ENCODE data around the gene RNF212. TPM values are rescaled to one million over a fixed set of nuclear protein-coding genes. Genes with fewer than 3 reads are reported as not detected.

The RNF212 gene
- total and polyA plus RNA-seq, 2 experiments from 2014 or later, result 2.5 to 6.0 TPM

GRCh38 chr4:1028574-1029220 is 84.7 kb downstream of the RNF212 start:
- Histone ChIP-seq H3K4me3 (no peak overlapping the region), H3K9me2 (ENCODE audit: insufficient read depth) (no peaks in the 10 kb centered on the region), H3K27ac (no peak overlapping the region), H4K20me1 (ENCODE audit: insufficient read depth) (no peaks in the 10 kb centered on the region), H3K36me3 (ENCODE audit: low read depth) (no peaks in the 10 kb centered on the region), H3K79me2 (ENCODE audit: insufficient read depth) (no peaks in the 10 kb centered on the region), H3K4me2 (ENCODE audit: unreplicated experiment) (no peak overlapping the region), H3K9ac (no peak overlapping the region), H3F3A (ENCODE audit: insufficient read depth) (no peaks in the 10 kb centered on the region), H3K4me1 (ENCODE audit: insufficient read depth) (peaks cover 8% of the 10 kb centered on the region; the same call in 1 of the 2 replicates), H3K9me3 (ENCODE audit: low read depth) (no peaks in the 10 kb centered on the region), H2AFZ (no peak overlapping the region), H3K27me3 (replicated peaks; ENCODE audit: insufficient read depth) (no peaks in the 10 kb centered on the region)
- no peak for DNase-seq
- no peak for TF ChIP-seq EZH2 (IDR thresholded peaks at IDR 0.05; ENCODE audit: insufficient read depth, poor library complexity, severe bottlenecking)
- no peak for TF ChIP-seq EZH2phosphoT487 (IDR thresholded peaks at IDR 0.05; ENCODE audit: insufficient read depth, low read depth)
- 79 to 81% methylated on average over 28 to 36 of the region's 36 CpGs for WGBS, 2 experiments (ENCODE audit: low coverage in 1 of 2, low lambda C conversion rate in 2 of 2, missing lambda C conversion rate in 2 of 2)
- in situ Hi-C loops (cut with MboI), result no loop called here

DNA sequence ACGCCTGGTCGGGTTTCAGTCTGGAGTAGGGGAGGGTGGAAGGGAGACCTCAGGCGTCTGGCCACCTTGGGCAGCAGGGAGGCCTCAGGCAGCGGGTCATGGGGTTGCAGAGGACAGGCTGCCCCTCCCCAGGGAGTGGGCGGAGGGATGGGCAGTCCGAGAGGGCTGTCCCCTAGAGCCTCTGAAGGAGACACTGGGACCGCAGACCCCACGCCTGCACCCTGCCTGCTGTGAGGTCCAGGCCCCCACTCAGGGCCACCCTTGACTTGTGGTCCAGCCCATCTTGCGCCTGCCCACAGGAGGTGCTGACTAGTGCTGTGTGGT is 85.5 kb downstream of the RNF212 start:
- no peak overlapping the region for H2AFZ ChIP-seq
- H3K79me2 ChIP-seq (ENCODE audit: insufficient read depth), result no peaks in the 10 kb centered on the region
- no peak overlapping the region for H3K27ac ChIP-seq
- no peaks in the 10 kb centered on the region for H3K27me3 ChIP-seq (replicated peaks; ENCODE audit: insufficient read depth)
- WGBS, 2 experiments (ENCODE audit: low coverage in 1 of 2, low lambda C conversion rate in 2 of 2, missing lambda C conversion rate in 2 of 2), result 67 to 68% methylated on average over 9 of the region's 9 CpGs
- no peak for DNase-seq
- no peak overlapping the region for H3K4me2 ChIP-seq (ENCODE audit: unreplicated experiment)
- H3K9me2 ChIP-seq (ENCODE audit: insufficient read depth), result no peaks in the 10 kb centered on the region
- 0 out of 2 replicates have a peak, but pooled peaks cover under 1% of the 10 kb centered on the region for H3K4me1 ChIP-seq (ENCODE audit: insufficient read depth)
- TF ChIP-seq EZH2 (IDR thresholded peaks at IDR 0.05; ENCODE audit: insufficient read depth, poor library complexity, severe bottlenecking) (no peak), EZH2phosphoT487 (IDR thresholded peaks at IDR 0.05; ENCODE audit: insufficient read depth, low read depth) (no peak)
- H4K20me1 ChIP-seq (ENCODE audit: insufficient read depth), result no peaks in the 10 kb centered on the region
- in situ Hi-C loops (cut with MboI), result no loop called here
- H3K36me3 ChIP-seq (ENCODE audit: low read depth), result no peaks in the 10 kb centered on the region
- H3K9ac ChIP-seq, result no peak overlapping the region
- no peaks in the 10 kb centered on the region for H3K9me3 ChIP-seq (ENCODE audit: low read depth)
- H3F3A ChIP-seq (ENCODE audit: insufficient read depth), result no peaks in the 10 kb centered on the region
- no peak overlapping the region for H3K4me3 ChIP-seq

- Histone ChIP-seq H4K20me1 (ENCODE audit: insufficient read depth) (no peaks in the 10 kb centered on the region), H3K9me2 (ENCODE audit: insufficient read depth) (no peaks in the 10 kb centered on the region), H3K36me3 (ENCODE audit: low read depth) (no peaks in the 10 kb centered on the region), H3K79me2 (ENCODE audit: insufficient read depth) (no peaks in the 10 kb centered on the region), H3K9me3 (ENCODE audit: low read depth) (no peaks in the 10 kb centered on the region), H3K9ac (no peak overlapping the region), H3K27me3 (replicated peaks; ENCODE audit: insufficient read depth) (no peaks in the 10 kb centered on the region), H3K4me1 (ENCODE audit: insufficient read depth) (no peaks in the 10 kb centered on the region), H3K4me2 (ENCODE audit: unreplicated experiment) (no peak overlapping the region), H3K4me3 (no peak overlapping the region), H3K27ac (no peak overlapping the region), H3F3A (ENCODE audit: insufficient read depth) (no peaks in the 10 kb centered on the region), H2AFZ (no peak overlapping the region)
- WGBS, 2 experiments (ENCODE audit: low coverage in 1 of 2, low lambda C conversion rate in 2 of 2, missing lambda C conversion rate in 2 of 2), result 84% methylated on average over 17 to 21 of the region's 26 CpGs
- no peak for TF ChIP-seq EZH2phosphoT487 (IDR thresholded peaks at IDR 0.05; ENCODE audit: insufficient read depth, low read depth)
- TF ChIP-seq EZH2 (IDR thresholded peaks at IDR 0.05; ENCODE audit: insufficient read depth, poor library complexity, severe bottlenecking), result no peak
- DNase-seq, result no peak
- in situ Hi-C loops (cut with MboI), result no loop called here
Measured at GRCh38 chr4:1027219-1027914, 86.0 kb downstream of the RNF212 start.

- no peaks in the 10 kb centered on the region for H3K36me3 ChIP-seq (ENCODE audit: low read depth)
- H4K20me1 ChIP-seq (ENCODE audit: insufficient read depth), result no peaks in the 10 kb centered on the region
- TF ChIP-seq EZH2 (IDR thresholded peaks at IDR 0.05; ENCODE audit: insufficient read depth, poor library complexity, severe bottlenecking), result no peak
- TF ChIP-seq EZH2phosphoT487 (IDR thresholded peaks at IDR 0.05; ENCODE audit: insufficient read depth, low read depth), result no peak
- no peaks in the 10 kb centered on the region for H3K79me2 ChIP-seq (ENCODE audit: insufficient read depth)
- no peaks in the 10 kb centered on the region for H3K9me2 ChIP-seq (ENCODE audit: insufficient read depth)
- H3F3A ChIP-seq (ENCODE audit: insufficient read depth), result no peaks in the 10 kb centered on the region
- H3K4me3 ChIP-seq, result no peak overlapping the region
- H2AFZ ChIP-seq, result no peak overlapping the region
- 50 to 60% methylated on average over 16 to 17 of the region's 17 CpGs for WGBS, 2 experiments (ENCODE audit: low coverage in 1 of 2, low lambda C conversion rate in 2 of 2, missing lambda C conversion rate in 2 of 2)
- H3K27me3 ChIP-seq (replicated peaks; ENCODE audit: insufficient read depth), result no peaks in the 10 kb centered on the region
- H3K27ac ChIP-seq, result no peak overlapping the region
- in situ Hi-C loops (cut with MboI), result no loop called here
- H3K9me3 ChIP-seq (ENCODE audit: low read depth), result no peaks in the 10 kb centered on the region
- H3K4me1 ChIP-seq (ENCODE audit: insufficient read depth), result no peaks in the 10 kb centered on the region
- no peak for DNase-seq
- no peak overlapping the region for H3K9ac ChIP-seq
- no peak overlapping the region for H3K4me2 ChIP-seq (ENCODE audit: unreplicated experiment)
Measured at GRCh38 chr4:1026115-1026514, 87.2 kb downstream of the RNF212 start.

Measured in GM23248 (cell line).